IMR-90 (cell line): ENCODE data around the gene XPA. TPM values are rescaled to one million over a fixed set of nuclear protein-coding genes. Genes with fewer than 3 reads are reported as not detected.

ENCODE experiments used
- ATAC-seq: fragments of 200-7000 bp; cut with Tn5 transposase; 2 replicates; pipeline ENCODE4 v1.9.1; 2020; ENCODE audit warnings: low read depth, mild to moderate bottlenecking, moderate library complexity
- BruUV-seq: library from RNA; stranded (reverse); fragments of 400-500 nt; replicated peaks from 2 replicates; lab custom pipeline; 2021; lab: Mats Ljungman, UMichigan
- CTCF ChIA-PET: fragments of 300-600 bp; formaldehyde crosslinking; extraction: SDS; loops from one replicate; lab custom pipeline; 2021; ENCODE audit warnings: antibody characterized with exemption; lab: Yijun Ruan, JAX
- POLR2A ChIA-PET: fragments of 300-600 bp; sonication (Branson Sonifier 250); formaldehyde crosslinking; loops from one replicate; lab custom pipeline; 2022; ENCODE audit warnings: antibody characterized with exemption; ENCODE audit not compliant: unreplicated experiment; lab: Charles Lee
- DNase-seq: peaks from one replicate; pipeline ENCODE4 v3.0.0; 2013
- H2AFZ ChIP-seq: replicated peaks from 2 replicates; pipeline ENCODE3; 2013; ENCODE audit warnings: low read length, mild to moderate bottlenecking; ENCODE audit not compliant: poor library complexity
- H2AK5ac ChIP-seq: 2 replicates; pipeline ENCODE4 v1.6.1; 2013; ENCODE audit warnings: low read depth, low read length, inconsistent platforms
- H2AK9ac ChIP-seq: replicated peaks from 2 replicates; pipeline ENCODE3; 2013; ENCODE audit warnings: mild to moderate bottlenecking, low read depth, low read length, moderate library complexity; ENCODE audit not compliant: poor library complexity
- H2BK120ac ChIP-seq: 2 replicates; pipeline ENCODE4 v1.6.1; 2013; ENCODE audit warnings: low read depth, low read length, inconsistent platforms
- H2BK15ac ChIP-seq: 3 replicates; pipeline ENCODE4 v1.6.1; 2013; ENCODE audit warnings: low read depth, low read length, inconsistent platforms
- H2BK20ac ChIP-seq: 2 replicates; pipeline ENCODE4 v1.6.1; 2013; ENCODE audit warnings: low read depth, mild to moderate bottlenecking, inconsistent platforms, low read length, moderate library complexity
- H2BK5ac ChIP-seq: 2 replicates; pipeline ENCODE4 v1.6.1; 2013; ENCODE audit warnings: mild to moderate bottlenecking, low read depth, low read length, inconsistent platforms; ENCODE audit not compliant: poor library complexity, severe bottlenecking
- H3K14ac ChIP-seq: replicated peaks from 2 replicates; pipeline ENCODE4 v1.6.1; 2013; ENCODE audit warnings: low read depth, low read length, inconsistent platforms
- H3K18ac ChIP-seq: 2 replicates; pipeline ENCODE4 v1.6.1; 2013; ENCODE audit warnings: low read depth, low read length, control low read depth
- H3K23ac ChIP-seq: 2 replicates; pipeline ENCODE4 v1.6.1; 2013; ENCODE audit warnings: low read depth, low read length, inconsistent platforms
- H3K27ac ChIP-seq: 2 replicates; pipeline ENCODE4 v1.5.1; 2013; ENCODE audit warnings: mild to moderate bottlenecking, control low read depth, low read length; ENCODE audit not compliant: insufficient read depth
- H3K27me3 ChIP-seq: 2 replicates; pipeline ENCODE4 v1.6.1; 2013; ENCODE audit warnings: low read length; ENCODE audit not compliant: control insufficient read depth, insufficient read depth
- H3K36me3 ChIP-seq: 2 replicates; pipeline ENCODE4 v1.6.1; 2013; ENCODE audit warnings: low read length, mixed read lengths; ENCODE audit not compliant: control insufficient read depth, insufficient read depth
- H3K4ac ChIP-seq: 2 replicates; pipeline ENCODE4 v1.6.1; 2013; ENCODE audit warnings: low read depth, low read length, inconsistent platforms
- H3K4me1 ChIP-seq: 2 replicates; pipeline ENCODE4 v1.6.1; 2013; ENCODE audit warnings: low read length, mixed read lengths; ENCODE audit not compliant: control insufficient read depth, insufficient read depth
- H3K4me2 ChIP-seq: 2 replicates; pipeline ENCODE4 v1.6.1; 2013; ENCODE audit warnings: low read depth, mild to moderate bottlenecking, control low read depth, low read length, moderate library complexity
- H3K4me3 ChIP-seq: 2 replicates; pipeline ENCODE4 v1.5.1; 2013; ENCODE audit warnings: low read depth, mild to moderate bottlenecking, control low read depth, low read length, moderate library complexity; ENCODE audit not compliant: insufficient read depth
- H3K56ac ChIP-seq: 2 replicates; pipeline ENCODE4 v1.6.1; 2013; ENCODE audit warnings: low read length, inconsistent platforms; ENCODE audit not compliant: insufficient read depth; ENCODE audit errors: extremely low read depth
- H3K79me1 ChIP-seq, 2 experiments: 2 replicates each; pipeline ENCODE4 v1.6.1; 2013; ENCODE audit warnings: low read length in 2 of 2, inconsistent platforms in 1 of 2, low read depth in 1 of 2
- H3K9ac ChIP-seq: 2 replicates; pipeline ENCODE4 v1.6.1; 2013; ENCODE audit warnings: low read depth, low read length, control low read depth
- H3K9me1 ChIP-seq: 2 replicates; pipeline ENCODE4 v1.6.1; 2013; ENCODE audit warnings: low read length, inconsistent platforms; ENCODE audit not compliant: insufficient read depth
- H3K9me3 ChIP-seq: 2 replicates; pipeline ENCODE4 v1.6.1; 2013; ENCODE audit warnings: low read length; ENCODE audit not compliant: control insufficient read depth, insufficient read depth
- H4K20me1 ChIP-seq: 2 replicates; pipeline ENCODE4 v1.6.1; 2013; ENCODE audit warnings: low read length, inconsistent platforms; ENCODE audit not compliant: insufficient read depth
- H4K5ac ChIP-seq: 2 replicates; pipeline ENCODE4 v1.6.1; 2013; ENCODE audit warnings: mild to moderate bottlenecking, low read depth, low read length, control low read depth
- H4K8ac ChIP-seq, 2 experiments: 2 replicates each; pipeline ENCODE4 v1.6.1; 2013; ENCODE audit warnings: low read depth in 2 of 2, low read length in 2 of 2, control low read depth in 1 of 2, inconsistent platforms in 1 of 2
- H4K91ac ChIP-seq: 2 replicates; pipeline ENCODE4 v1.6.1; 2013; ENCODE audit warnings: low read depth, low read length, inconsistent platforms; ENCODE audit not compliant: insufficient read depth
- BHLHE40 ChIP-seq: fragments of 150-350 bp; IDR thresholded peaks from 2 replicates; pipeline ENCODE4 v1.6.1; 2016; ENCODE audit warnings: mild to moderate bottlenecking, low read depth, low read length
- CEBPB ChIP-seq: IDR thresholded peaks from 2 replicates; pipeline ENCODE4 v1.6.1; 2012; ENCODE audit warnings: low read depth, low read length, improper control_type of control experiment
- CHD1 ChIP-seq: IDR thresholded peaks from 2 replicates; pipeline ENCODE4 v1.6.1; 2012; ENCODE audit warnings: low read depth, low read length, improper control_type of control experiment
- FOS ChIP-seq: fragments of 150-350 bp; IDR thresholded peaks from 2 replicates; pipeline ENCODE4 v1.6.1; 2016; ENCODE audit warnings: low read depth, low read length
- MAFK ChIP-seq: IDR thresholded peaks from 2 replicates; pipeline ENCODE4 v1.6.1; 2012; ENCODE audit warnings: low read depth, low read length, improper control_type of control experiment
- MAZ ChIP-seq: IDR thresholded peaks from 2 replicates; pipeline ENCODE4 v1.6.1; 2012; ENCODE audit warnings: low read depth, mild to moderate bottlenecking, low read length, improper control_type of control experiment, moderate library complexity, borderline replicate concordance
- MXI1 ChIP-seq: IDR thresholded peaks from 2 replicates; pipeline ENCODE4 v1.6.1; 2012; ENCODE audit warnings: low read depth, mild to moderate bottlenecking, low read length, moderate library complexity, borderline replicate concordance
- NFE2L2 ChIP-seq: fragments of 150-350 bp; IDR thresholded peaks from 2 replicates; pipeline ENCODE4 v1.6.1; 2016; ENCODE audit warnings: low read depth, mild to moderate bottlenecking, low read length
- POLR2A ChIP-seq: IDR thresholded peaks from 2 replicates; pipeline ENCODE4 v1.6.1; 2012; ENCODE audit warnings: mild to moderate bottlenecking, low read depth, low read length
- RCOR1 ChIP-seq: IDR thresholded peaks from 2 replicates; pipeline ENCODE4 v1.6.1; 2012; ENCODE audit warnings: mild to moderate bottlenecking, low read length, improper control_type of control experiment; ENCODE audit not compliant: insufficient replicate concordance
- RFX5 ChIP-seq: IDR thresholded peaks from 2 replicates; pipeline ENCODE4 v1.8.0; 2012; ENCODE audit warnings: low read depth, mild to moderate bottlenecking, low read length, moderate library complexity
- dilution Hi-C: fragments of 300-500 bp; cut with HindIII; formaldehyde crosslinking; loops from one replicate; pipeline ENCODE4 v1.14.3; 2018; ENCODE audit warnings: low sequenced_read_pairs; ENCODE audit not compliant: unreplicated experiment
- in situ Hi-C: fragments of 300-500 bp; cut with MboI; formaldehyde crosslinking; loops from 3 replicates; pipeline ENCODE4 v1.14.3; 2019; ENCODE audit warnings: low sequenced_read_pairs, inconsistent platforms, mixed read lengths
- intact Hi-C: fragments of 100-400 bp; cut with micrococcal nuclease; formaldehyde crosslinking; loops from 2 replicates; pipeline ENCODE4 v1.10.0; 2022
- polyA plus RNA-seq, 3 experiments: library from polyadenylated mRNA; depleted of rRNA; stranded (reverse); fragments of >200 nt; gene quantifications; 2 replicates each; pipeline ENCODE4 v1.2.3, GENCODE V29; 2012; ENCODE audit warnings: low replicate concordance in 1 of 3
- total RNA-seq: library from RNA; depleted of rRNA; stranded (reverse); fragments of >200 nt; gene quantifications from 2 replicates; pipeline ENCODE4 v1.2.3, GENCODE V29; 2012
- TF ChIP-seq, protein P1 (sequence below): fragments of 150-350 bp; IDR thresholded peaks from 2 replicates; pipeline ENCODE4 v1.6.1; 2016; ENCODE audit warnings: low read depth, mild to moderate bottlenecking, low read length, moderate library complexity, borderline replicate concordance

XPA gene
- total and polyA plus RNA-seq, 2 of the 4 experiments (the other 2 are of a cell fraction) = 1.4 to 2.2 TPM

GRCh38 chr9:97632248-97632984 is 64.7 kb downstream of the XPA start (continued):
- no peak for TF ChIP-seq FOS
- TF ChIP-seq CEBPB = no peak
- TF ChIP-seq POLR2A = no peak
- TF ChIP-seq, protein P1, sequence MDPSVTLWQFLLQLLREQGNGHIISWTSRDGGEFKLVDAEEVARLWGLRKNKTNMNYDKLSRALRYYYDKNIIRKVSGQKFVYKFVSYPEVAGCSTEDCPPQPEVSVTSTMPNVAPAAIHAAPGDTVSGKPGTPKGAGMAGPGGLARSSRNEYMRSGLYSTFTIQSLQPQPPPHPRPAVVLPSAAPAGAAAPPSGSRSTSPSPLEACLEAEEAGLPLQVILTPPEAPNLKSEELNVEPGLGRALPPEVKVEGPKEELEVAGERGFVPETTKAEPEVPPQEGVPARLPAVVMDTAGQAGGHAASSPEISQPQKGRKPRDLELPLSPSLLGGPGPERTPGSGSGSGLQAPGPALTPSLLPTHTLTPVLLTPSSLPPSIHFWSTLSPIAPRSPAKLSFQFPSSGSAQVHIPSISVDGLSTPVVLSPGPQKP = no peak
- TF ChIP-seq NFE2L2 = no peak

GRCh38 chr9:97630591-97630990 is 66.5 kb downstream of the XPA start:
- H3K4ac ChIP-seq = no peak overlapping the region
- dilution Hi-C loops = no loop called here
- H3K4me2 ChIP-seq = no peak overlapping the region
- 0 out of 2 replicates have a peak, but pooled peaks cover under 1% of the 10 kb centered on the region for H3K36me3 ChIP-seq
- H2BK20ac ChIP-seq = no peak overlapping the region
- no TSS peak for BruUV-seq
- no peak overlapping the region for H4K5ac ChIP-seq
- no peak overlapping the region for H2AK9ac ChIP-seq
- in situ Hi-C loops = no loop called here
- no peak overlapping the region for H2BK15ac ChIP-seq
- H3K9ac ChIP-seq = no peak overlapping the region
- no peak overlapping the region for H2AFZ ChIP-seq
- H2AK5ac ChIP-seq = no peak overlapping the region
- no peak overlapping the region for H2BK120ac ChIP-seq
- no peak for DNase-seq
- TF ChIP-seq RFX5 = no peak
- TF ChIP-seq MXI1 = no peak
- TF ChIP-seq BHLHE40 = no peak
- TF ChIP-seq CHD1 = no peak
- TF ChIP-seq, protein P1 = no peak
- no peak for TF ChIP-seq NFE2L2
- TF ChIP-seq MAZ = no peak
- TF ChIP-seq RCOR1 = no peak
- TF ChIP-seq MAFK = no peak
- H3K4me3 ChIP-seq = no peak overlapping the region
- H4K91ac ChIP-seq = no peak overlapping the region
- no peak overlapping the region for H3K23ac ChIP-seq
- H3K9me3 ChIP-seq = no peaks in the 10 kb centered on the region
- CTCF ChIA-PET = no interaction called here
- no peaks in the 10 kb centered on the region for H3K27me3 ChIP-seq
- no peak overlapping the region for H4K8ac ChIP-seq
- H3K56ac ChIP-seq = no peak overlapping the region
- POLR2A ChIA-PET = no interaction called here
- H3K14ac ChIP-seq = no peak overlapping the region
- ATAC-seq = no peak
- peaks cover 6% of the 10 kb centered on the region for H3K9me1 ChIP-seq
- no peak overlapping the region for H3K18ac ChIP-seq
- H4K20me1 ChIP-seq = peaks cover 16% of the 10 kb centered on the region
- H3K4me1 ChIP-seq = peaks cover 11% of the 10 kb centered on the region
- no peak overlapping the region for H3K27ac ChIP-seq
- peaks cover 24 to 45% of the 10 kb centered on the region in 2 experiments for H3K79me1 ChIP-seq
- intact Hi-C loops = no loop called here
- no peak overlapping the region for H2BK5ac ChIP-seq
